Suppressor macrophage (primary cell): ENCODE data around the gene RAB3B.
"Not testable (repeated sequence)": the region's sequence is repeated elsewhere in the genome, so short reads cannot be mapped to it uniquely, and the experiment has no call there.

Experiments used
- DNase-seq, 4 experiments: peaks; one replicate each; pipeline ENCODE4 v3.0.0-alpha.2; 2020 to 2022
- total RNA-seq, 17 experiments: gene quantifications; one replicate each; lab custom pipeline; 2026; ENCODE audit warnings: mixed read lengths in 6 of 17, inconsistent platforms in 3 of 17; lab: John Stamatoyannopoulos, UW

The RAB3B gene
- 0 to 4.7 (median 0) reads per million in 17 experiments for total RNA-seq

GRCh38 chr1:51990478-51990965 lies at the start of gene RAB3B:
TSS of gene RAB3B (minus strand) at chr1:51990700. CDS start at chr1:51977117, 13,583 bp downstream.
- peak; percentile 18 to 60 (median 32) for DNase-seq

GRCh38 chr1:52037909-52038308 lies 47.4 kb upstream of the RAB3B start:
- DNase-seq = no peak

- no peak for DNase-seq
Measured at GRCh38 chr1:52037402-52037814, 46.9 kb upstream of the RAB3B start.

- no peak for DNase-seq
Measured at GRCh38 chr1:52034050-52034384, 43.5 kb upstream of the RAB3B start.

GRCh38 chr1:52033190-52034049 lies 42.9 kb upstream of the RAB3B start, which contains the start of gene KTI12:
TSS of gene KTI12 (minus strand) at chr1:52033810. CDS start at chr1:52033761, 49 bp downstream.
- DNase-seq = peak; percentile 88 to 94 (median 92)

GRCh38 chr1:52032785-52033131 lies 42.3 kb upstream of the RAB3B start:
- DNase-seq = peak; percentile 26 to 63 (median 48)

GRCh38 chr1:52032124-52032784 lies 41.8 kb upstream of the RAB3B start:
- no peak for DNase-seq

GRCh38 chr1:52028839-52029238 lies 38.3 kb upstream of the RAB3B start:
- DNase-seq = not testable (repeated sequence)

- peak in 2 of 4 experiments; percentile 6 to 15 for DNase-seq
Measured at GRCh38 chr1:52028328-52028727, 37.8 kb upstream of the RAB3B start.

GRCh38 chr1:52026278-52026677 lies 35.8 kb upstream of the RAB3B start:
- no peak for DNase-seq

- no peak for DNase-seq
Measured at GRCh38 chr1:52022133-52022532, 31.6 kb upstream of the RAB3B start.

GRCh38 chr1:52008071-52008809 lies 17.7 kb upstream of the RAB3B start:
- no peak for DNase-seq

- no peak for DNase-seq
Measured at GRCh38 chr1:52007215-52008002, 16.9 kb upstream of the RAB3B start.

- not testable (repeated sequence) for DNase-seq
Measured at GRCh38 chr1:52006081-52006553, 15.6 kb upstream of the RAB3B start.

- not testable (repeated sequence) for DNase-seq
Measured at GRCh38 chr1:52005548-52005947, 15.0 kb upstream of the RAB3B start.

- no peak for DNase-seq
Measured at GRCh38 chr1:52003877-52004276, 13.4 kb upstream of the RAB3B start.

GRCh38 chr1:52002038-52002917 lies 11.8 kb upstream of the RAB3B start:
- peak; percentile 89 to 93 (median 90) for DNase-seq

- DNase-seq = no peak
Measured at GRCh38 chr1:51998701-51999100, 8.2 kb upstream of the RAB3B start.

- no peak for DNase-seq
Measured at GRCh38 chr1:51997974-51998382, 7.5 kb upstream of the RAB3B start.

- no peak for DNase-seq
Measured at GRCh38 chr1:51989582-51990477, 670 bp downstream of the RAB3B start.
